Measurements from ENCODE around the gene ZNF652.

ZNF652 gene

GRCh38 chr17:49358641-49359247 is 3.3 kb downstream of the ZNF652 start:
- no peak for DNase-seq (ENCODE audit: low spot score)

- no peak for DNase-seq (ENCODE audit: low spot score)
Measured at GRCh38 chr17:49357516-49357915, 4.5 kb downstream of the ZNF652 start.

GRCh38 chr17:49356320-49356719 is 5.7 kb downstream of the ZNF652 start:
- no peak for DNase-seq (ENCODE audit: low spot score)

- DNase-seq (ENCODE audit: low spot score): no peak
Measured at GRCh38 chr17:49353607-49354006, 8.4 kb downstream of the ZNF652 start.

GRCh38 chr17:49352587-49353154 is 9.4 kb downstream of the ZNF652 start:
- no peak for DNase-seq (ENCODE audit: low spot score)

GRCh38 chr17:49351572-49352140 is 10.4 kb downstream of the ZNF652 start:
- DNase-seq (ENCODE audit: low spot score): no peak

- DNase-seq (ENCODE audit: low spot score): no peak
Measured at GRCh38 chr17:49349541-49349940, 12.5 kb downstream of the ZNF652 start.

GRCh38 chr17:49344914-49345313 is 17.1 kb downstream of the ZNF652 start:
- DNase-seq (ENCODE audit: low spot score): no peak

- peak; percentile 23 for DNase-seq (ENCODE audit: low spot score)
Measured at GRCh38 chr17:49343273-49343672, 18.8 kb downstream of the ZNF652 start.

GRCh38 chr17:49342575-49342936 is 19.5 kb downstream of the ZNF652 start:
- DNase-seq (ENCODE audit: low spot score): no peak

GRCh38 chr17:49341356-49341755 is 20.7 kb downstream of the ZNF652 start:
- DNase-seq (ENCODE audit: low spot score): peak; percentile 59

- no peak for DNase-seq (ENCODE audit: low spot score)
Measured at GRCh38 chr17:49339354-49339753, 22.7 kb downstream of the ZNF652 start.

- DNase-seq (ENCODE audit: low spot score): peak; percentile 23
Measured at GRCh38 chr17:49338883-49339282, 23.2 kb downstream of the ZNF652 start.

GRCh38 chr17:49337884-49338283 is 24.2 kb downstream of the ZNF652 start:
- peak; percentile 52 for DNase-seq (ENCODE audit: low spot score)

GRCh38 chr17:49334744-49335512 is 27.1 kb downstream of the ZNF652 start:
- no peak for DNase-seq (ENCODE audit: low spot score)

GRCh38 chr17:49333804-49334203 is 28.2 kb downstream of the ZNF652 start:
- no peak for DNase-seq (ENCODE audit: low spot score)

GRCh38 chr17:49327835-49328784 is 33.9 kb downstream of the ZNF652 start:
- peak; percentile 22 for DNase-seq (ENCODE audit: low spot score)

- DNase-seq (ENCODE audit: low spot score): no peak
Measured at GRCh38 chr17:49325980-49326379, 36.1 kb downstream of the ZNF652 start.

- no peak for DNase-seq (ENCODE audit: low spot score)
Measured at GRCh38 chr17:49318435-49318965, 43.5 kb downstream of the ZNF652 start.

GRCh38 chr17:49316889-49317675 is 45.0 kb downstream of the ZNF652 start:
- peak; percentile 37 for DNase-seq (ENCODE audit: low spot score)

GRCh38 chr17:49316258-49316570 is 45.8 kb downstream of the ZNF652 start:
- DNase-seq (ENCODE audit: low spot score): peak; percentile 33

Measured in kidney tubule cell (primary cell).